Stimulated activated CD8-positive, alpha-beta memory T cell treated with anti-CD3 and anti-CD28 coated beads, Interleukin-15, amount 100 ng/mL, for 24 hours (primary cell): ENCODE results near the gene XAB2.

Source experiments
- DNase-seq: peaks from one replicate; pipeline ENCODE4 v3.0.0-alpha.2; 2020; ENCODE audit warnings: low read depth

Gene XAB2

GRCh38 chr19:7632340-7633203 is 3.2 kb upstream of the XAB2 start:
- DNase-seq: no peak

- DNase-seq: no peak
Observed at GRCh38 chr19:7631577-7631976, 2.2 kb upstream of the XAB2 start.

- DNase-seq: no peak
Observed at GRCh38 chr19:7628589-7629311, 595 bp downstream of the XAB2 start.

GRCh38 chr19:7627166-7627565 is 2.2 kb downstream of the XAB2 start:
- no peak for DNase-seq

GRCh38 chr19:7625763-7626372 is 3.5 kb downstream of the XAB2 start:
- DNase-seq: no peak

- no peak for DNase-seq
Observed at GRCh38 chr19:7624810-7625209, 4.5 kb downstream of the XAB2 start.

GRCh38 chr19:7623725-7624603 is 5.4 kb downstream of the XAB2 start:
- DNase-seq: no peak

- no peak for DNase-seq
Observed at GRCh38 chr19:7622933-7623685, 6.2 kb downstream of the XAB2 start.

GRCh38 chr19:7620442-7621412 is 8.6 kb downstream of the XAB2 start:
- DNase-seq: no peak

- DNase-seq: no peak
Observed at GRCh38 chr19:7619671-7620441, 9.5 kb downstream of the XAB2 start.

GRCh38 chr19:7618771-7619510 is 10.4 kb downstream of the XAB2 start:
- no peak for DNase-seq

- no peak for DNase-seq
Observed at GRCh38 chr19:7618348-7618747, 11.0 kb downstream of the XAB2 start.

- no peak for DNase-seq
Observed at GRCh38 chr19:7617735-7618134, 11.6 kb downstream of the XAB2 start.

GRCh38 chr19:7617172-7617571 is 12.2 kb downstream of the XAB2 start:
- no peak for DNase-seq

GRCh38 chr19:7614859-7615741 is 14.2 kb downstream of the XAB2 start:
- DNase-seq: no peak

- no peak for DNase-seq
Observed at GRCh38 chr19:7612282-7613274, 16.8 kb downstream of the XAB2 start.
